PFSK-1 (cell line): Measurements from ENCODE around the gene CDK7.

ENCODE experiments used
- FOXP2 ChIP-seq: optimal IDR thresholded peaks from 2 replicates; pipeline ENCODE3; 2011; ENCODE audit warnings: borderline replicate concordance, control low read depth, inconsistent platforms; ENCODE audit not compliant: insufficient read depth; ENCODE audit errors: extremely low read length, extremely low read depth
- POLR2AphosphoS5 ChIP-seq: IDR thresholded peaks from 2 replicates; pipeline ENCODE4 v1.6.1; 2012; ENCODE audit warnings: low read depth, mild to moderate bottlenecking, control low read depth, low read length, moderate library complexity
- SIN3A ChIP-seq: IDR thresholded peaks from 2 replicates; pipeline ENCODE4 v1.6.1; 2012; ENCODE audit warnings: mild to moderate bottlenecking, low read length, moderate library complexity, borderline replicate concordance; ENCODE audit not compliant: insufficient read depth
- TAF1 ChIP-seq: IDR thresholded peaks from 2 replicates; pipeline ENCODE4 v1.6.1; 2012; ENCODE audit warnings: low read length, control low read depth, borderline replicate concordance; ENCODE audit not compliant: insufficient read depth
- TF ChIP-seq, protein P1 (sequence below), 2 experiments: IDR thresholded peaks; 2 replicates each; pipeline versions ENCODE4 v1.6.1 to v1.8.0; 2011 to 2012; ENCODE audit warnings: low read depth in 2 of 2, low read length in 2 of 2, control low read depth in 1 of 2, inconsistent platforms in 1 of 2, mild to moderate bottlenecking in 1 of 2, moderate library complexity in 1 of 2; ENCODE audit not compliant: insufficient read depth in 1 of 2

The CDK7 gene

DNA sequence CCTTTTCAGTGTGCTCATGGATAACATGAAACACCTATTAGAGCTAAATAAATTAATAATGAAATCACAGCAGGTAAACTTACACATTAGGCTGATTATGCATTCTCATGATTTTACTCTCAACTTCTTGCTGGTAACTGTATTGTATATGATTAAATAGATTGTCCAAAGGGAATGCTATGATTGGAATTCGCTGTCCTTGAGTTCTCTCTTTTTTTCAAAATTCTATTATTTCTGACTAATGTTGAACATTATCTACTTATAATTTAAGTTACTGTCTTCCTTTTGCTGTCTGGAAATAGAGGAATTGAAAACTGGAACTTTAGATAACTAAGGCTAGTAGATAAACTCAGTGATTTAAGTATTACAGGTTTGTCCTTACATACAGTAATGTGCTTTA lies 32.2 kb upstream of the CDK7 start:
- TF ChIP-seq SIN3A = no peak

DNA sequence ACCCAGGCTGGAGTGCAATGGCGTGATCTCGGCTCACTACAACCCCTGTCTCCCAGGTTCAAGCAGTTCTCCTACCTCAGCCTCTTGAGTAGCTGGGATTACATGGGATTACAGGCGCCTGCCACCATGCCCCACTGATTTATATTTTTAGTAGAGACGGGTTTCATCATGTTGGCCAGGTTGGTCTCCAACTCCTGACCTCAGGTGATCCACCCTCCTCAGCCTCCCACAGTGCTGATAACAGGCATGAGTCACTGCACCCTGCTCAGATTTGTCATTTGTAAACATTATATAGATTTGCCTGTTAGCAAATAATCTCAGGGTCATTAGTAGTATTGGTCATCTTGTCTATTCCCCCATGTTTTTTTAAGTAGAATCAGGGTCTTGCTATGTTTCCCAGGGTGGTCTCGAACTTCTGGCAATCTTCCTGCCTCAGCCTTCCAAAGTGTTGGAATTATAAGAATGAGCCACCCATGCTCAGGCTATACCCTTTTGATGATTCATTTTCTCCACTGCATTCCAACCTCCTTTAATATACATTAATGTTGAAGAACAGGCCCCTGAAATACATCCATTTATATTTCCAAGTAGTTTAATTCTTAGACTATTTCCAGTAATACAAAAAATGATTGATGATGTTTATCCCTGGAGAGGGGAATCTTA lies 28.0 kb upstream of the CDK7 start:
- no peak for TF ChIP-seq FOXP2
- no peak for TF ChIP-seq POLR2AphosphoS5
- no peak for TF ChIP-seq TAF1
- TF ChIP-seq, protein P1, sequence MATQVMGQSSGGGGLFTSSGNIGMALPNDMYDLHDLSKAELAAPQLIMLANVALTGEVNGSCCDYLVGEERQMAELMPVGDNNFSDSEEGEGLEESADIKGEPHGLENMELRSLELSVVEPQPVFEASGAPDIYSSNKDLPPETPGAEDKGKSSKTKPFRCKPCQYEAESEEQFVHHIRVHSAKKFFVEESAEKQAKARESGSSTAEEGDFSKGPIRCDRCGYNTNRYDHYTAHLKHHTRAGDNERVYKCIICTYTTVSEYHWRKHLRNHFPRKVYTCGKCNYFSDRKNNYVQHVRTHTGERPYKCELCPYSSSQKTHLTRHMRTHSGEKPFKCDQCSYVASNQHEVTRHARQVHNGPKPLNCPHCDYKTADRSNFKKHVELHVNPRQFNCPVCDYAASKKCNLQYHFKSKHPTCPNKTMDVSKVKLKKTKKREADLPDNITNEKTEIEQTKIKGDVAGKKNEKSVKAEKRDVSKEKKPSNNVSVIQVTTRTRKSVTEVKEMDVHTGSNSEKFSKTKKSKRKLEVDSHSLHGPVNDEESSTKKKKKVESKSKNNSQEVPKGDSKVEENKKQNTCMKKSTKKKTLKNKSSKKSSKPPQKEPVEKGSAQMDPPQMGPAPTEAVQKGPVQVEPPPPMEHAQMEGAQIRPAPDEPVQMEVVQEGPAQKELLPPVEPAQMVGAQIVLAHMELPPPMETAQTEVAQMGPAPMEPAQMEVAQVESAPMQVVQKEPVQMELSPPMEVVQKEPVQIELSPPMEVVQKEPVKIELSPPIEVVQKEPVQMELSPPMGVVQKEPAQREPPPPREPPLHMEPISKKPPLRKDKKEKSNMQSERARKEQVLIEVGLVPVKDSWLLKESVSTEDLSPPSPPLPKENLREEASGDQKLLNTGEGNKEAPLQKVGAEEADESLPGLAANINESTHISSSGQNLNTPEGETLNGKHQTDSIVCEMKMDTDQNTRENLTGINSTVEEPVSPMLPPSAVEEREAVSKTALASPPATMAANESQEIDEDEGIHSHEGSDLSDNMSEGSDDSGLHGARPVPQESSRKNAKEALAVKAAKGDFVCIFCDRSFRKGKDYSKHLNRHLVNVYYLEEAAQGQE (IDR thresholded peaks at IDR 0.05; ENCODE audit: insufficient read depth in 1 of 2, low read depth in 2 of 2, low read length in 2 of 2) = no peak
- no peak for TF ChIP-seq SIN3A

DNA sequence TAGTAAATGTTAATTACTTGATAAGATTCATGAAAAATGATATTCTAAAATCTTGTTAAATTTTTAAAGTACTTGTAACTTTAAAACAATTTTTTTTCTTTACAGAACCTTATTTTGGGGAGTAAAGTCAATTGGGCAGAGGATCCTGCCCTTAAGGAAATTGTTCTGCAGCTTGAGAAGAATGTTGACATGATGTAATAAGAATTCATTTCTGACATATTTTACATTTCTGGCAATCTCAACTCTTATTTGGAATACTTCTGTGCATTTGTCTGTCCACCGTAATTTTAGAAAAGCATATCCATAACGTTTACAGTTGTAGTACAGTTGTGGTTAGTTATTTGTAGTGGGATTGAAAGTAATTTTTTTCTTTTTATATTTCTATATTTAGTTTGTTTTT lies 25.1 kb upstream of the CDK7 start:
- TF ChIP-seq SIN3A = no peak
- no peak for TF ChIP-seq POLR2AphosphoS5
- TF ChIP-seq FOXP2 = no peak
- TF ChIP-seq, protein P1 (IDR thresholded peaks at IDR 0.05; ENCODE audit: insufficient read depth in 1 of 2, low read depth in 2 of 2, low read length in 2 of 2) = no peak
- no peak for TF ChIP-seq TAF1

DNA sequence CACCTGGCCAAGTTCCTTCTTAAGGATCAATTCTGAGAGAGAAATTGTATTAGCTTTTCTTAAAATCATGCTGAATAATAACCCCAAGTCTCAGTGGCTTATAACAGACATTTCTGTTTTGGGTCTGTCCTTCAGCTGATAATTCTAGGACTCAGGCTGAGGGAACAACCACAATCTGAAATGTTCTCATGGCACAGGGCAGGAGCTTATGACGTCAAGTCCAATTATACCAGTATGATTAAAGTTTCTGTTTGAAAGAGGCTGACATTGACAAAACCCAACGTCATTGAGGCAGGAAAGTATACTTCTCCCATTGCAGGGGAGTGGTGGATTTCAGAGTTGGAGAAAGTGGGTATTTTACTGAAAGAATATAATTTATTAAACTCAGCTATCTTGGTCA lies 23.5 kb upstream of the CDK7 start:
- TF ChIP-seq POLR2AphosphoS5 (no peak), FOXP2 (no peak), TAF1 (no peak), SIN3A (no peak)
- TF ChIP-seq, protein P1 (IDR thresholded peaks at IDR 0.05; ENCODE audit: insufficient read depth in 1 of 2, low read depth in 2 of 2, low read length in 2 of 2) = no peak

DNA sequence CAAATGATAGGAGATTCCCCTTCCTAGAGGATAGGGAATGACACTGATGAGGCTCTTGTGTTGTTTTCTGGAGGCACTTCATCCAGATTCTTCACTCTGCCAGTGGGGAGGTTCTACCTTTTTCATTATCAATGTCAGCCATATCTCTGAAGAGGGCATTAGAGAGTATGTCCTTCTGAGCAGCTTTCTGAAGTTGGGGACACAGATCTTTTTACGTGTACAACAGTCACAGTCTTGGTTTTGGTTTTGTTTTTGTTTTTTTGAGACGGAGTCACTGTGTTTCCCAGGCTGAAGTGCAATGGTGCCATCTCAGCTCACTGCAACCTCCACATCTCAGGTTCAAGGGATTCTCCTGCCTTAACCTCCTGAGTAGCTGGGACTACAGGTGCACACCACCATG lies 22.7 kb upstream of the CDK7 start:
- TF ChIP-seq FOXP2 (no peak), POLR2AphosphoS5 (no peak), SIN3A (no peak), TAF1 (no peak)
- TF ChIP-seq, protein P1 (IDR thresholded peaks at IDR 0.05; ENCODE audit: insufficient read depth in 1 of 2, low read depth in 2 of 2, low read length in 2 of 2) = no peak
